HG03139 (cell line): ENCODE data around the gene CD74.

Experiments
- ATAC-seq: cut with Tn5 transposase; IDR thresholded peaks from one replicate; pipeline ENCODE4 v1.9.1; 2021; ENCODE audit not compliant: unreplicated experiment

Gene CD74

DNA sequence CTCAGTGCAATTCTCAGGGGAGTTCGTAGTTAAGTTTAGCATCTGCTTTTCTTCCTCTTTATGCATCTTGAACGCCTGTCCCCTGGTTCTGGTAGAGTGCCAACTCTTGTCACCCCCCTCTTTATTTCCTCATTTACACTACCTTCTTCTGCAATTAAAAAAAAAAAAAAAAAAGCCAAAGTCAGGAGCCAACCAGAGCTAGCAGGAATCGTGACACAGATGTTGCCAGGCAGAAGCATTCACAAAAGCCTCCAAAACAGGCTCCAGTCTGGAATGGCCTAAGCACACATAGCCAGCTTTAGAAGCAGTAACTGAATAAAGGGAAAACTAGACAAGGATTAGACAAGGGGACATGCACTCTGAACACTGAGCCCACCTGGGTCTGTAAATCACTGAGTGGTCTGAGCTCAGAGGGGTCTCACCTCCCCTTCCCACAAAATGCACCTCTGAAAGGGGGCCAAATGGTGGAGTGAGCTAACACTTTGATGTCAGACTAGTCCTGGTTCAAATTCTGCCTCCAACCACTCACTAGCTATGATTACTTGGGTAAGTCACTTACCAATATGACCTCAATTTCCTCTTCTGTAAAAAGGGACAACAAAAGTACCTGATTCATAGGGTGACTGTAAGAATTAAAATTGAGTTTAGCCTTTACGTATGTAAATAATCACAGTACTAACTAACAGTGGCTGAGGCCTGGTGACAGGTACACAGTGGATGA, 2.0 kb downstream of the CD74 start:
- no peak for ATAC-seq

DNA sequence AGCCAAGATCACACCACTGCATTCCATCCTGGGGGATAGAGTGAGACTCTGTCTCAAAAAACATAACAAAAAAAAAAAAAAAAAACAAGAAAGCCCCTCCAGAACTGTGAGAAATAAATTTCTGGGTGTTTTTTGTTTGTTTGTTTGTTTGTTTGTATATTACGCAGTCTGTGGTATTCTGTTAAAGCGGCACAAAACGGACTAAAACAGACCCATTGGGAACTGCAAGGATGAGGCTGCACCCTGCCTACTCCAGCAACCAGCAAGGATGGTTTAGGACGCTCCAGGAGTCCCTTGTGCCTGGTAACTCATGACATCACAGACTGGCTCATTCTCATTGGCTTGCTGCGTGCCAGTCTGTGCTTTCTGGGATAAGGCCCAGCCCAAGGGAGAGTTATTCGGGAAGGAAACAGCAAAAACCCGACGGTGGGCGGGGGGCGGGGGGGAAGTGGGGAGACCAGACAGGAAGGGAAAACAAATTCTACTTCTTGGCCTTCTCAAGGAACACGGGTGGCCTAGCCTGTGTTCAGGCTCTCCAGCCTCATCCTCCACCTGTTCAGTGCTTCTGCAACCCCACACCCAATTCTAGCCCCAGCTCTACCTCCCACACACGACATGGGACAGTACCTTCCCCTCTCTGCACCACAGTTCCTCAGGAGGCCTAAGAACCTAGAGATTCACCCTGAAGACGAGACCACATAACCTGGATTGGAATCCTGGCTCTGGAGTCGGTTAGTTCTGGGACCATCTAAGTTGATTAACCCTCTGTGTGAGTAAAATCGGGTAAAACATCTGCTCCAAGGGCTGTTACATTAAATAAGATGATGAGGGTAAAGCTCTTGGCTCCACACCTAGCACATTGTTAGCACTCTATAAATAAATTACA, 2.8 kb downstream of the CD74 start:
- peak; percentile 22 for ATAC-seq

- ATAC-seq, result no peak
These were observed 4.3 kb downstream of the CD74 start for GRCh38 chr5:150408231-150408943.

DNA sequence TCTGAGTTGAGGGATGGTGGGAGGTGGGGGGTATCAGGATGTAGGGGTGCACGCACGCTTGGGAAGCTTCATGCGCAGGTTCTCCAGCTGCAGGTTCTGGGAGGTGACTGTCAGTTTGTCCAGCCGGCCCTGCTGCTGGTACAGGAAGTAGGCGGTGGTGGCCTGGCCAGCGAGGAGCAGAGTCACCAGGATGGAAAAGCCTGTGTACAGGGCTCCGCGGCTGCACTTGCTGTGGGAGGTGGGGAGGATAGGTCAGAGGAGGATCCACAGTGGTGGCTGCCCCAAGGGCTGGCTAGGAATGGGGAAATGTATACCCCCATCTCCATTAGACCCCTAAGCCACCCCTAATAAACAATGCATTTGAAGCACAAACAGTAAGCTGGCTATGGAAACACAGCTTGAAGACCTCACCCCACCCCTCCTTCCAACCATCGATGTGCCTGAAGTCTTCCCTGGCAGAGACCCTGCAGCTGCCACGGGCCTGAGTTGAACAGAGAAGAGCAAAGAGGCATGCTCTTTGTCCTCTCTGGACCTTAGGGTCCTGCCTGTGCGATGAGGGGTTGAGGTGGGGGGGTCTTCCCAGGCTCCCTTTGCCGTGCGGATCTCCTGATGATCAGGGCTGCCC, 5.5 kb downstream of the CD74 start:
- no peak for ATAC-seq

GRCh38 chr5:150406723-150407095, 6.0 kb downstream of the CD74 start:
- no peak for ATAC-seq

DNA sequence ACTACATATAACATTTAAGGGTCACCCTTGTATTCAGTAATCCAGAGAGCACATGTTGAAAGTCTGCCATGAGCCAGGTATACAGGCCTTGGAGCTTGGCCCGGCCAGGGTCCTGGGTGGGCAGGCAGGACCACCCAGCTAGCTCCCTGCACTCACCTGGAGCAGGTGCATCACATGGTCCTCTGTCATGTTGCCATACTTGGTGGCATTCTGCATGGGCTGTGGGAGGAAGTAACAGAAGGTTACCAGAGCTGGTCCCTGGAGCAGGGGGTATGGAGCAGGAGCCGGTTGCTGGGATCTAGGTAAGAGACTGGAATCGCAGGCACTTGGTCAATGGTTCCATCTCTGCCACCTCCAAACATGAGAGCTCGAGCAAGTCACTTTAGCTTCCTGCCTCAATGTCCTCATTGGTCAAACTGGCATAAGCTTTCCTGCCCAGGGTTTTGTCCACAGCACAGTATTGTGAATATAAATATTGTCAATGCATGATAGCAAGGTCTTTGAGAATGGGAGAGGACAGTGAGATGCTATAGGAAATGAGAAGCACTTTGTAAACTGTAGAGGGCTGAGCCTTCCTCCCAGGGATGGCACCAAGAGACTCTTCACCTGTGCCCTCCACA, 6.5 kb downstream of the CD74 start:
- ATAC-seq, result no peak

DNA sequence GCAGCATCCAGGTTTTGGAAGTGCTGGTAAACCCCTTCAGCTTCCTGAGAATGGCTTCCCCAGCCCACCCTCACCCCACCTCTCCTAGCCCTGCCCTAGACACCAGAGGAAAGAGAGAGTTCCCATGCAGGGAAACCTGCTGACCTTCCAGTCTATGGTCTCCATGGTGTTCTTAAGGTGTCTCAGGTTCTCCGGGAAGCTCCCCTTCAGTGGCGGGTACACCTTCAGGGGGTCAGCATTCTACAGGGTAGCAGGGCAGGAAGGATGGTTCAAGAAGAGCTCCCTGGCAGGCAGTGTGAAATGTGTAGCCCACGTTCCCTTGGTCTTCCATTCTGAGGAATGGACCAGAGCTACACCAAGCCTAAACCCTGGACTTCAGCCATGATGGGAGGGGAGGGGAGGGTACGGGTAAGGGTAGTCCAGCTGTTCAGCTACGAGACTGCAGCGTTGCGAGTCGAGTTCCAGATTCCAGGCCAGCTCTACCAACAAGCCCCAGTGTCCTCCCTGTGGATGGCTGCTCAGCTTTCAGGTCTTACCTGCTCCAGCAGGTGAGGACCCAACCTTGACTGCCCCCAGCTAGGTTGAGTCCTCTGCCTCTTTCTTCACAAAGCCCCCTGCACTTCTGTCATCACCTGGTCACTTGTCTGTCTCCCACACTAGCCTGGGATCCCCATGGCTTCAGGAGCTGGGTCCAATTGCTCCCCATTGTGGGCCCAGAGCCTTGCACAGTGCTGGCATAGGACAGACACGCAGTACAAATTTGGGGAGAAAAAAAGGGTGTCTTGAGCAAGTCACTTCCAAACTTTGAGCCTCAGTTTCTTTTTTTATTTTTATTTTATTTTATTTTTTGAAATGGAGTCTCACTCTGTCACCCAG, 7.5 kb downstream of the CD74 start:
- no peak for ATAC-seq

DNA sequence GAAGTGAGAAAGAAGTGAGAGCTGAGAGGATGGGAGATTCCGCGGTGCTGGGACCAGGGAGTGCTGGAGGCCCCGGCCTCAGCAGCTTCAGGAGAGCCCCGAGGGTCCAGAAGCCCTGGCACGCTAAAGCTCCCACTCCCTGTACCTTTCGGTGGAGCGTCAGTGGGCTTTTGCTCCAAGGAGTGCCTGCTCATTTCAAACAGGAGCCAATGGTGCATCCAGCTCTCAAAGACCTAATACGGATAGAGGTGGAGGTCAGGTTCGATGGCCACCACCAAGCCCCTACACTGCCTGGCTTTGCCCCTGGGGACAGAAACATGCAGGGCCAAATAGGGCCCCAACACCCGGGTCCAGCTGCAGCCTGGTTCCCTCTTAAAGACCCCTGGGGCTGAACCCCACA, 8.2 kb downstream of the CD74 start:
- ATAC-seq, result no peak

- ATAC-seq, result no peak
These were observed 8.6 kb downstream of the CD74 start for GRCh38 chr5:150404121-150404520.

- no peak for ATAC-seq
These were observed 9.8 kb downstream of the CD74 start for GRCh38 chr5:150402901-150403342.

- ATAC-seq, result no peak
These were observed 10.4 kb downstream of the CD74 start for GRCh38 chr5:150402229-150402773.

DNA sequence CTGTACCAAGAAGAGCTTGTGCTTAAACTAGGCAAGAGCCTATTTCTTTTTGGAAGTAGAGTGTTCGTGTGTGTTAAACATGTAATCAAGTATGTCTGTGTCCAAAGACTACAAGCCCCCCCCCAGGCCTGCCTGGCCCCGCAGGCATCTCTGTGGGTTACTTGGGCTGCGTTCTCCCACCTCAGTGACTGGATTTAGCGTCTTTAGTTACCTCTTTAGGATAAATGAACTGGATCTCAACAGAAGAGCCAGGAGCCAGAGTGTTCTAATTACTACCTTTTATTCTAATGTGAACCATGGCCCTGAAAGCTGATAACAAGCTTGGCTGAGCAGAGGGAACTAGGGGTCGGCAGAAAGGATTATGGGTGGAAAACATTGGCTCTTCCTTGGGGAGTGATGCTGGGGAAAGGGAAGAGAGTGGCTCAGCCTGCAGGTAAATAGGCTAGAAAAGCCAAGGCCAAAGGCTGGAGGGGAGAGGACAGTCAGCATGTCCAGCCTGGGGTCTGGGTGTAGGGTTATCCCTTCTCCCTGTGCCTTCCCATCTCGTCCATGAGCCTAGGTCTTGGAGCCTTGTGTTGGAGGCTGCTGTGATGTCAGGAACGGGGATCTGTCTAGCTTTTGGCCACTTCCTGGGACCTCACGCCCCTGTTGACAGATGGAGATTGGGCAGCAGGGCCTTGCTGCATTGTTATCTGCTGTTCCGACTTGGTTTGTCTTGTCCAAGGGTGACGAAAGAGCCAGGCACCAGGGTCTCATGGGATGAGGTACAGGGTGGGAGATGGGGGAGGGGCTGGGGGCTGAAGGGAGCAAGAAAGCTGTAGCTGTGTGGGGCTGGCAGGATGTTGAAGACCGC, 11.1 kb downstream of the CD74 start:
- no peak for ATAC-seq

GRCh38 chr5:150401076-150401375, 11.7 kb downstream of the CD74 start:
- no peak for ATAC-seq

GRCh38 chr5:150400316-150401075, 12.2 kb downstream of the CD74 start:
- ATAC-seq, result no peak

- ATAC-seq, result no peak
These were observed 13.0 kb downstream of the CD74 start for GRCh38 chr5:150399524-150400211.

DNA sequence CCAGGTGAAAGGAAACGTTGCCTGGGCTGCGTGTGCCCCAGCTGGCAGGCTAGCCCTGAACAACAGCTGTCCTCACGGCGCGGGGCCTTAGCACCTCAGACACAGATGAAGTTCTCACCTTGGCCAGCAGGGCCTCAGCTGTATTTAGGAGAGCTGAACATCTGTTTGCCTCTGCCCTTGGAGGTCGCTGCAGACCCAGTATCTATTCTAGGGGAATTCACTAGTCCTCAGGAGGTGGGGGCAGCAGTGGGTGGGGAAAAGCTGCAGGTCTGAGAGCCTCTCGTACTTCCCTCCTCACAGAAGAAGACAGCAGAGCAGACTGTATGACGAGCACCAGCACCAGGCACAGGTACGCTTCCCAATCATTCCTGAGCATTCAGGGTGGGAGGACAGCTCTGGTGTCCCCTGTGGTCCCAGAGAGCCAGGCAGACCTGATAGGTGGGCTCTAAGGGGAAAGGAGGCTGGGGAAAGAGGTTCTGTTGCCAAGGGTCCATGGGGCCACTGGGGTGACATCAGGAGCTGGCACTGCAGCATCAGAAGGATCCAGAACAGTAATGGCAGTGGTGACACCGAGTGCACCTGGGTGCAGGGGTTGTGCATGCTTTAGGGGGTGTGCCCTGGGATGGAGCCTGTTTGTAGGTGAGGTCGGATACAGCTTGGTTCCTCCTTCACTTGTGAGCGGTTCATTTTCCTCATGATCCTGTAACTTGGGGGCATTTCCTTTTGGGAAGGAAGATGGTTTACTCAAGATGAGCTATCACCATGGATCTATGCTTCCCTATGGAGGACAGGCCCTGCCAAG, 13.8 kb downstream of the CD74 start:
- peak; percentile 47 for ATAC-seq
